GM18505 (cell line): ENCODE data around the gene NDEL1.

ENCODE experiments used
- ATAC-seq: cut with Tn5 transposase; IDR thresholded peaks from one replicate; pipeline ENCODE4 v1.9.1; 2021; ENCODE audit not compliant: unreplicated experiment
- POLR2A ChIP-seq: IDR thresholded peaks from 4 replicates; pipeline ENCODE4 v1.6.1; 2011; ENCODE audit warnings: borderline replicate concordance; ENCODE audit not compliant: insufficient read depth, insufficient read length; ENCODE audit errors: extremely low read depth

Gene NDEL1

DNA sequence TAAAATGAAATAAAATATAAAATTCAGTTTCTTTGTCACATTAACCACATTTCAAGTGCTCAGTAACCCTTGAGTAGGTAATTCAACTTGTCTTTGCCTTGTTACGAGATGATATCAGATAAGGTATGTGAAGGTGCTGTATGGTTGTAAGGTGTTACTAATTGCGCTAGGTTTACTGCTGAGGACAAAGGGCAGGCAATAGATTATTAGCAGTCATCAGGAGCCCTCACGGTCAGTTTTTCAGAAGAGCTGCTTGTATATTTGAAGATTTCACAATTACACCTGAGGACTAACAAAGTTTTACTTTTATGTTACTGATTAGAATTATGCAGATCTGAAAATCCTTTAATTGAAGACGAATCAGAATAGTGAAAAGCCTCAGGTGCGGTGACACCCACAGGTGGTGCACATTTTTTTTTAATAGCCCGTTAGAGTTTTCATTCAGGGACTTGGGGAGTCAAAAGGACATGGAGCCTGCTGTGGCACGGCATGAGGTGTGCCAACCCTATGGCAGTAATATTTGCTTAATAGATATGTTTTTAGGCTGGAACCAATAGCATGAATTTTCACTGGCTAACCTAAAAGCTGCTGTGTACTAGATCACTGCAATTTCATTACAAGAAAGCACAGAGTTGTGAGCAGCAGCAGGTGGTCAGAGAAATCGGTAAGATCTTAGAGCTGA is 16.4 kb downstream of the NDEL1 start:
- no peak for TF ChIP-seq POLR2A
- ATAC-seq: no peak

DNA sequence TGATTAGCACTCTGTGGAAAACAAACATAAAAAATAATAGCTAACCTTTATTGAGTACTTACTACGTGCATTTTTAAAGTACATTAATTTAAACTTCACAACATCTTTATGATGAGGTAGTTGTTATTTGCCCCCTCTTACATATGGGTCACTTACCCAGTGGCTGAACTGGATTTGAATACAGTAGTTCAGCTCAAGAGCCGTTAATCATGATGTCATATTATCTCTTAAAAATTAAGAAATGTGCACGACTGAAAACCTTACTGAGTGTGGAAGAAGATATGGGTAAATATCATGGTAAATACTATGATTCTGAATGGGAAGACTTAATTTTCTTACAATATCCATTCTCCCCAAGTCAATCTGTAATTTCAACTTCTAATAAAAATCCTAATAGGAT is 17.6 kb downstream of the NDEL1 start:
- ATAC-seq: no peak

DNA sequence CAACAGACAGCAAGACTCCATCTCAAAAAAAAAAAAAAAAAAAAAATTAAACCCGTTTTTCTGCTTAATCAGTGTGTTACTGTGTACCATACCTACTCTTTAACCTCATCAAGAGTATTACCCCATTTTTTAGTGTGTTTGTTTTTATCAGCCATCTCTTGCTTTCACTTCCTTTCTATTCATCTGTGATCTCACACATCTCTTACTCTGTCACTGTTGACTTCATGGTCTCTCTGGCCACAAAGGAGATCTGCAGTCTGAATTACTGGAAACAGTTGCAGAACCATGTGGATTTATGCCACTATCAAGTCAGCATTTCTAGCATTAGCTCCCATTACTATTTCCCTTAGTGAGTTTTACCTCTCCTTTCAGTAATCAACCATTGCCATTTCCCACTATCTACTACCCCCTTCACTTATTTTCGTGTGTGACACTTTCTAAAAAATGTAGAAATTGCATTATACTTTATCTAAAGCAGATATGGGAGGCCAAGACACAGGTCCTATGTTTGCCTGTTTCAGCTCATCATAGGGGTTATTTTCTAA is 20.1 kb downstream of the NDEL1 start:
- no peak for TF ChIP-seq POLR2A
- ATAC-seq: no peak

More for the DNA sequence above, 17.6 kb downstream of the NDEL1 start:
- no peak for TF ChIP-seq POLR2A

DNA sequence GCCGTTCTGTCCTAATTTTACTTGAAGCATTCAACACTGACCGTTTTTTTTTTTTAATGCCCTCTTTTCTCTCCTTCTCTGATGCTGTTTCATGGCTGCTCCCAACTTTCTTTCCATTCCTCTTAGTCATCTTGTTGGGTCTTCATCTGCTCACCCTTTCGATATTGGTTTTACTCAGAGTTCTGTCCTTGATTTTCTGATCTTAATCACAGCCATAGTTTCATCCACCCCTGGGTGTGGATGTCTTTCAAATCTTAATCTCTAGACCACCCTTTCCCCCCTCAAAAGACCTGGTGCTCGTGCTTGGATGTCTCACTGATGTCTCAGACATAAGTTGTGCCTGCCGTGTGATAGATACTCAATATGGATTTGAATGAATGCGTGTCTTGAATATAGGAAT is 22.4 kb downstream of the NDEL1 start:
- ATAC-seq: no peak
- TF ChIP-seq POLR2A: no peak

DNA sequence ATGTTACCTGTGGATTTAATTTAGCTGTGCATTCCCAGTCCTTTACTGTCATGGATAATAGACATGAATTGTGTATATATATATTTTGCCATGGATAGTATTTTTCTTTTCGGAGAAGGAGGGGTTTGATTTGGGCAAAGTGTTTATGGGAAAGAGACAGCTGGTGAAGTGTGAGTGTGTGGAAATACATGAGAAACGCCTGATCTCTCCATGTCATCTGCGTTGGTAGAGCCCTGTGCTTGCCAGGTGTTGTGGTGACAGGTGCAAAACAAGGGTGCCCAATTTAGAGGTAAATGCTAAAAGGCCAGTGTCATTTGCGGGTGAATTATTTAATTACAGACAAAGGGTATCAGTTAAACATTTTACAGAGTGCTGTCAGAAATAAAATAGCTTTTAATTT is 23.4 kb downstream of the NDEL1 start:
- ATAC-seq: no peak
- no peak for TF ChIP-seq POLR2A

DNA sequence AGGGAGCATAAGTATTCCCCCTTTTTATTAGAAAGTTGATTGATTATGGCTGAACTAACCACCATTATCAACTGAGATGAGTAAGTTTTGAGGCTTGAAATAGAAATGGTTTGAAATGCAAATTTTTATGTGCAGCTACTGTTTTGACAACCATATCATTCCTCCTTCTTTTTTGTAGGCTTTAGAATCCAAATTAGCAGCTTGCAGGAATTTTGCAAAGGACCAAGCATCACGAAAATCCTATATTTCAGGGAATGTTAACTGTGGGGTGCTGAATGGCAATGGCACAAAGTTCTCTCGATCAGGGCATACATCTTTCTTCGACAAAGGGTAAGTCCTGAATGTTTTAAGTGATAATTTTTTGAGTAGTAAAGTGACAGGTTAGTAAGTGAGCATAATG is 24.1 kb downstream of the NDEL1 start:
- no peak for ATAC-seq
- no peak for TF ChIP-seq POLR2A

DNA sequence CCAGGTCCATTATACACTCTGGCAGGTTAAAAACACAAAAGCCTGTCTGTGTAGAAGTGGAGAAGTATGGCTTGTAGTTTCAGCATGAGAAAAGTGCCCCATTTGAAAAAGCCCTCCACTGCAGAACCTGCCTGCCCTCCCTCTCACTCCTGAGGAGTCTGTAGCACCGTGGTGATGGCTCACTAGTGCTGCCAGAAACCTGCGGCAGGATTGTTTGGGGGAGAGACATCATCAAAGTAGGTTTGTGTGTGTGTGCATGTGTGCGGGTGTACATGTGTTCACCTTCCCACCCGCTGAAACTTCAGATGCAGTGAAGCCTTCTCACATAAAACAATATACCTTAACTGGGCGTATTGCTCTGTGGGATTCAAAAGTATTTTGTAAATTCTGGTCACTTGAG is 26.9 kb downstream of the NDEL1 start:
- no peak for ATAC-seq
- TF ChIP-seq POLR2A: no peak

DNA sequence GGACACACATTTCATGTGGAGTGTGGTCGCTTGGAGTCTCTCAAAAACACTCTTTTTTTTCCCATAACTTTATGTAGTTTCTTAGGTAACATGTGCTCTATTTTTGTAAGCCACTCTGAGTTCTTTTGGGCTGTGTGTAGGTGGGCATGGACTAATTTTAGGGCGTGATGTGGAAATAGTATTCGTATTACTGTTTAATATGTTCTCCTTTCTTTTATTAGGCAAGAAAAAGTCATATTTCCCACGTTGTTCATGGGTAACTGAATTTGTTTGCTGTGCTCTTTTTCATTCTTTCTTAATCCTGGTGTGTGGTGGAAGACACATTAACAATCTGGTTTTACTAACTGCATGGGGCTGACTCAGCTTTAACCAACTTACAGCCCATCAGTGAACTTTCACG is 27.4 kb downstream of the NDEL1 start:
- no peak for ATAC-seq
- no peak for TF ChIP-seq POLR2A

DNA sequence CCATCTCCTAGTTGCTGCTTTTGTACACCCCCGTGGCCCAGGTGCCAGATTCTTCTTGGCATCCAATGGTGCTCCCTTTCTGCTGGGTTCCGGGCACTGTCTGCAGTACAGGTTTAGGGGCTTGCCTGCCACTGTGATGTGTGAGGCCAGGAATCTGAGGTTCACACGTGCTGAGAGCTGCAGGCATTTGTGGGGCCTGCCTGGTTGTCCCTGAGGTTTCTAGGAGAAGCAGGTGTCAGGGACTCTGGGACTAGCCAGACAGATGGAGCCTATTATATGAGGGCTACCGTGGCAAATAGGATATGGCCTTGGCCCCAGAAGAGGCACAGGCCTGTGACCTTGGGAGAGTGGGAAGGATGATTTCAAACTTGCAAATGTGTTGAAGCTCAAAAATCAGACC is 29.3 kb downstream of the NDEL1 start:
- no peak for ATAC-seq
- TF ChIP-seq POLR2A: no peak

DNA sequence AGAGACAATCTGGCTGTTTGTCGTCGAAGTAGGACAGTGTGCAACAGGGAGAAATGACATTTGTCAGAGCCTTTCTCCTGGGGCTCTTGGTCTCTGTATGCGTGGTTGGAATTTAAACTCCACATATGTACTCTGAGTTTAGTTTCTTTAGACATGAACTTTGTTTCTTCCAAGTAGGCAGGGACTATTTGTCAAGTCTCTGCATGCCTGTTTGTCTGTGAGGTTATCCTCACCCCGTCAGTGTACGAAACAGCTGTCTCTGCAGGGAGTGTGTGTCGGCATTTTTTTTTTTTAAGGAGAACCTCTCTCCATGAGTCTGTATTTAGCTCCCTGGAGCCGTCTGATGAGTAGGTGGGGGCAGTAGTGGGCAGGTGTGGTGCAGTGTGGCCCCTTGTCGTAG is 29.7 kb downstream of the NDEL1 start:
- TF ChIP-seq POLR2A: no peak
- no peak for ATAC-seq

DNA sequence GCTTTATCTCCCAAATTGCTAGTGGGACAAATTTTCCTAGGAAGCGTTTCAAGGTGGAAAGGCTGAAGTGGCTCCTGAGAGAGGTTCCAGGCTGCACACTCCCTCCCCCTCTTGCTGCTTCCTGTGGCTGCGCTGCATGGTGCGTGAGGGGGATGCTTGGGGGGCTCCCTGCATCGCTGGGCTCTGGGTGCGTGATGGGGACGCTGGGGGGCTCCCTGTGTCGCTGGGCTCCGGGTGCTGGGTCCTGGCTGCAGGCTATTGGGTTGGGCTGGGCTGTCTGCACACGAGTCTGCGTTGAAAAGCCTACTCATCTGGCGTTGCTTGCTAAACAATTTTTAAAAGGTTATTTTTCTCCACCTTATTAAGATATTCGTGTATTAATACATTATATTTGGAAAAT is 30.1 kb downstream of the NDEL1 start:
- no peak for ATAC-seq
- no peak for TF ChIP-seq POLR2A

DNA sequence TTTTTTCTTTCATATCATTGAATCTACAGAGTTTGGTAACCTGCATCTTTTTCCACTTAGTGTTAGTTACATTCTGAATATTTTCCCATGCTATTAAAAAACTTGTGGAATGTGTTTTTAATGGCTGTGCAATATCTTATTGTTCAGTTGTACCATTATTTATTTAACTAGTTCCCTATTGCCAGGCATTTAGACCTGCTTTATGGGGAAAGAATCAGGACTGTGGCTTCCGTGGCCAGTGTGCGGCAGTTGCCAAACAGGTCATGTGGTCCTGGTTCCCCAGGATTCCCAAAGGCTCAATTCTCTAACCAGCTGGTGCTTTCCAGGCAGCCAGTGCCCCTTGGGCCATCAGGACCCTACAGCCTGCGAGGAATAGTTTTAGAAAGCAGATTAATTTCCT is 30.8 kb downstream of the NDEL1 start:
- no peak for TF ChIP-seq POLR2A
- no peak for ATAC-seq

DNA sequence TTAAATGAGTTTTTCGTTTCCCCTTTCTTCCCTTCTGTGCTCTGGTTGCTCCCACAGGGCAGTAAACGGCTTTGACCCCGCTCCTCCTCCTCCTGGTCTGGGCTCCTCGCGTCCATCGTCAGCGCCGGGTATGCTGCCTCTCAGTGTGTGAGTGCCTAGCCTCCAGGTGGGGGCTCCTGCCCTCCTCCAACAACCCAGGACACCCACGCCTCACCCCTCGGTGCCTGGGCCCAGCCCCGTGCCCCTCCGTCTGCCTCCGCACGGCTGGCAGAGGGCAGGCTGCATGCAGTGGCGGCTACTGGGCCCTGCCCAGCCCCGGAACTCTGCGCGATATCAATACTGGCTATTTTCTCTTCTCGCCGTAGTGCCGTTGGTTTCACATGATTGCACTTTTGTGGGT is 31.2 kb downstream of the NDEL1 start:
- TF ChIP-seq POLR2A: no peak
- ATAC-seq: no peak

DNA sequence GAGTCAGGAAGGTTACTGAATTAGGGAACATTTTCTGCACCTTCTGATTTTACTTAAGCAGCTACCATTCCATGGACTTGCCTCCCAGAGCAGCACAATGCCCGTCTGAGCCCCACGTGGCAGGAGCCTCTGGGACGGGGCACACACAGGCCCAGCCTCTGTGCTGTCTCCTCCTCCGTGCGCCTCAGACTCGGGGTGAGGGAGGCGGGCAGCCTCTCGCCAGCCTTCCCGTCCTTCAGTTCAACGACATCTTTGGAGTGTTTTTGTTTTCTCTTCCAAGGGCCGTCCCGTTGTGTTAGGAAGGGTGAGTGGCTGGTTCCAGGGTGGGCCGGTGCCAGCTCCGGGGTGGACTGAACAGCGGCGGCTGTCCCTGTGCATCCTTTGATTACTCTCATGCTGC is 31.8 kb downstream of the NDEL1 start:
- TF ChIP-seq POLR2A: no peak
- no peak for ATAC-seq

DNA sequence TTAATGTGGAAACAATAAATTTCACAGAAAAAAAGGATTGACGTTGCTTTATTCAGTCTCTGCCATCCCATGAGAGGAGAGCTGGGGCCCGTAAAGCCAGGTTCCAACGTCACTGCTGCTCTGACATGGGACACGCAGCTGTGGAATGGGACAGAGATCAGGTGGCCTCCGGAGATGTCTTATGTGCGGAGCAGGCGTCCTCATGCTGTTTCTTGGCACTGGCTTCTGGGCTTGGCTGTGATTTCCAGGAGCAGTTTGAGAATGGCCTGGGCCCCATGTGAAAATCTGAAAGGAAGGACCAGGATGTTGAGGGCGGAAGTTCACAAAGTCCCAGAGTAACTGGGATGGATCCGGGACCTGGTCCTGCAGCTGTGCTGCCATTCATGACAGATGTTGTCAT is 32.4 kb downstream of the NDEL1 start:
- ATAC-seq: no peak
- no peak for TF ChIP-seq POLR2A
